ENCODE data around the gene BMP2. TPM values are rescaled to one million over a fixed set of nuclear protein-coding genes. Genes with fewer than 3 reads are reported as not detected.

The BMP2 gene
- total RNA-seq (2022; extraction: Qiagen RNA extraction), result 0.18 to 0.41 TPM (median 0.26 TPM) in 5 replicates

DNA sequence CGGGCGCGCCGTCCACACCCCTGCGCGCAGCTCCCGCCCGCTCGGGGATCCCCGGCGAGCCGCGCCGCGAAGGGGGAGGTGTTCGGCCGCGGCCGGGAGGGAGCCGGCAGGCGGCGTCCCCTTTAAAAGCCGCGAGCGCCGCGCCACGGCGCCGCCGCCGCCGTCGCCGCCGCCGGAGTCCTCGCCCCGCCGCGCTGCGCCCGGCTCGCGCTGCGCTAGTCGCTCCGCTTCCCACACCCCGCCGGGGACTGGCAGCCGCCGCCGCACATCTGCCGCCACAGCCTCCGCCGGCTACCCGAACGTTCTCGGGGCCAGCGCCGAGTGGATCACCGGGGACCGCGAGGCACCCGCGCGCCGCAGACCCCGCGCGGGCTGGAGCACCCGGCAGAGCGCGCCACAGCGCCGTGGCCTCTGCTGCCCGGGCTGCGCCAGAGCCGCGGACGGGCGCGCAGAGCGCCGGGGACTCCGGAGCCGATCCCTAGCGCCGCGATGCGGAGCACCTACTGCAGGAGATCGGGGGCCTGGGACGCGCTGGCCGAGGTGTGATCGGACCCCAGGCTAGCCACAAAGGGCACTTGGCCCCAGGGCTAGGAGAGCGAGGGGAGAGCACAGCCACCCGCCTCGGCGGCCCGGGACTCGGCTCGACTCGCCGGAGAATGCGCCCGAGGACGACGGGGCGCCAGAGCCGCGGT, at the start of gene BMP2:
BMP2 (plus strand) TSS at position 151 of the 692 bp plus-strand sequence. CDS start 2,441 bp downstream, outside the sequence.

All from A549 treated with dexamethasone at 1 μM for 4 hours (cell line).